DND-41 (cell line): Measurements from ENCODE around the gene POR.

ENCODE experiments used
- EZH2 ChIP-seq: IDR thresholded peaks from 3 replicates; pipeline ENCODE4 v1.6.1; 2012; ENCODE audit warnings: borderline replicate concordance, low read depth, mild to moderate bottlenecking, moderate library complexity, low read length, inconsistent platforms; ENCODE audit not compliant: severe bottlenecking
- TF ChIP-seq, protein P1 (sequence below): IDR thresholded peaks from 2 replicates; pipeline ENCODE4 v1.5.1; 2012; ENCODE audit warnings: borderline replicate concordance, low read length, moderate library complexity, mild to moderate bottlenecking; ENCODE audit not compliant: poor library complexity, severe bottlenecking; ENCODE audit errors: extremely low read depth

DNA sequence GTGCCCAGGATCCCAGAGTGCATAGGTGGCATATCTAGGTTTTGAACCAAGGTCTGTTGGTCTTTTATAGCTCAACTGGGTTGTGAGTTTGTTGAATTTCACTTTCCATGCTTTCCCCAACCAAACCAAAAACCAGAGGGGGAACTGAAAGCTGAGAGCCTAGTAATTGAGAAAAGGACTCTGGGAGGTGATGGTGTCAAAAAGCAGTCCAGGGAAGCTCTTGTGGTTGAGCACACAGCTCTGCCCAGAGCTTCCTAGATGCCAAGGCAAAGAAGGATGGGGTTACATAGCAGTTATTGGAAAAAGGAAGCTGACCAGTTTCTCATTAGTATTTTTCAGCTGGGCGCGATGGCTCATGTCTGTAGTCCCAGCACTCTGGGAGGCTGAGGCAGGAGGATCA, 9.9 kb downstream of the POR start:
- TF ChIP-seq, protein P1, sequence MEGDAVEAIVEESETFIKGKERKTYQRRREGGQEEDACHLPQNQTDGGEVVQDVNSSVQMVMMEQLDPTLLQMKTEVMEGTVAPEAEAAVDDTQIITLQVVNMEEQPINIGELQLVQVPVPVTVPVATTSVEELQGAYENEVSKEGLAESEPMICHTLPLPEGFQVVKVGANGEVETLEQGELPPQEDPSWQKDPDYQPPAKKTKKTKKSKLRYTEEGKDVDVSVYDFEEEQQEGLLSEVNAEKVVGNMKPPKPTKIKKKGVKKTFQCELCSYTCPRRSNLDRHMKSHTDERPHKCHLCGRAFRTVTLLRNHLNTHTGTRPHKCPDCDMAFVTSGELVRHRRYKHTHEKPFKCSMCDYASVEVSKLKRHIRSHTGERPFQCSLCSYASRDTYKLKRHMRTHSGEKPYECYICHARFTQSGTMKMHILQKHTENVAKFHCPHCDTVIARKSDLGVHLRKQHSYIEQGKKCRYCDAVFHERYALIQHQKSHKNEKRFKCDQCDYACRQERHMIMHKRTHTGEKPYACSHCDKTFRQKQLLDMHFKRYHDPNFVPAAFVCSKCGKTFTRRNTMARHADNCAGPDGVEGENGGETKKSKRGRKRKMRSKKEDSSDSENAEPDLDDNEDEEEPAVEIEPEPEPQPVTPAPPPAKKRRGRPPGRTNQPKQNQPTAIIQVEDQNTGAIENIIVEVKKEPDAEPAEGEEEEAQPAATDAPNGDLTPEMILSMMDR: no peak
- TF ChIP-seq EZH2: no peak
